ENCODE data around the gene CTTNBP2.
A peak's percentile ranks its signal among the peaks of the same experiment; 100 is the strongest.

The CTTNBP2 gene

GRCh38 chr7:117835016-117835664 is 38.1 kb downstream of the CTTNBP2 start:
- peaks cover 3% of the 10 kb centered on the region for H3K9me3 ChIP-seq (ENCODE audit: control insufficient read depth, low read length)
- no peak overlapping the region for H3K14ac ChIP-seq (ENCODE audit: low read length in 2 of 2)
- no peak overlapping the region for H2AK5ac ChIP-seq (ENCODE audit: low read length, severe bottlenecking)
- H2BK5ac ChIP-seq (ENCODE audit: low read depth, low read length, poor library complexity, severe bottlenecking) = no peak overlapping the region
- H3K27ac ChIP-seq (ENCODE audit: low read length, poor library complexity, severe bottlenecking) = no peak overlapping the region
- no peak overlapping the region for H3K4me2 ChIP-seq (ENCODE audit: low read length, poor library complexity, severe bottlenecking)
- H3K4ac ChIP-seq (ENCODE audit: low read depth in 1 of 2, low read length in 2 of 2) = no peak overlapping the region
- H2AFZ ChIP-seq (ENCODE audit: low read depth, low read length) = no peak overlapping the region
- peaks cover 6% of the 10 kb centered on the region for H3K79me1 ChIP-seq (replicated peaks; ENCODE audit: low read length, poor library complexity, severe bottlenecking)
- no peaks in the 10 kb centered on the region for H3K27me3 ChIP-seq (ENCODE audit: control insufficient read depth in 1 of 2, insufficient read depth in 1 of 2, low read length in 2 of 2)
- H3K23ac ChIP-seq (ENCODE audit: low read length in 2 of 2) = no peak overlapping the region
- H3K36me3 ChIP-seq (ENCODE audit: control insufficient read depth in 1 of 2, insufficient read depth in 2 of 2, low read depth in 1 of 2, low read length in 2 of 2) = no peaks in the 10 kb centered on the region
- no peak overlapping the region for H2BK120ac ChIP-seq (ENCODE audit: low read depth, low read length)
- no peaks in the 10 kb centered on the region for H3K4me1 ChIP-seq (ENCODE audit: control insufficient read depth, insufficient read depth, low read depth, low read length)
- H3K4me3 ChIP-seq (ENCODE audit: insufficient read depth in 1 of 2, low read depth in 1 of 2, low read length in 2 of 2) = no peak overlapping the region
- H4K91ac ChIP-seq (ENCODE audit: low read length) = no peak overlapping the region
- no peak overlapping the region for H3K18ac ChIP-seq (ENCODE audit: low read depth in 1 of 2, low read length in 2 of 2)
- H3K9ac ChIP-seq (ENCODE audit: low read length) = no peak overlapping the region
- WGBS = 89% methylated on average over 3 of the region's 4 CpGs
- no peak overlapping the region for H2BK12ac ChIP-seq (ENCODE audit: low read length in 2 of 2)
- no peak overlapping the region for H4K8ac ChIP-seq (ENCODE audit: low read length)
- no peak for DNase-seq
- H2BK15ac ChIP-seq (ENCODE audit: low read depth, poor library complexity, severe bottlenecking) = no peak overlapping the region

GRCh38 chr7:117830422-117830954 is 42.8 kb downstream of the CTTNBP2 start:
- H3K23ac ChIP-seq (ENCODE audit: low read length in 2 of 2) = no peak overlapping the region
- H3K36me3 ChIP-seq (ENCODE audit: control insufficient read depth in 1 of 2, insufficient read depth in 2 of 2, low read depth in 1 of 2, low read length in 2 of 2) = no peaks in the 10 kb centered on the region
- H3K4me2 ChIP-seq (ENCODE audit: low read length, poor library complexity, severe bottlenecking) = no peak overlapping the region
- no peak overlapping the region for H4K91ac ChIP-seq (ENCODE audit: low read length)
- peak; percentile 22 for DNase-seq
- no peak overlapping the region for H3K9ac ChIP-seq (ENCODE audit: low read length)
- H2AFZ ChIP-seq (ENCODE audit: low read depth, low read length) = no peak overlapping the region
- no peak overlapping the region for H4K8ac ChIP-seq (ENCODE audit: low read length)
- H2AK5ac ChIP-seq (ENCODE audit: low read length, severe bottlenecking) = no peak overlapping the region
- H3K4me1 ChIP-seq (ENCODE audit: control insufficient read depth, insufficient read depth, low read depth, low read length) = peaks cover 7% of the 10 kb centered on the region
- H3K14ac ChIP-seq (ENCODE audit: low read length in 2 of 2) = no peak overlapping the region
- no peaks in the 10 kb centered on the region for H3K27me3 ChIP-seq (ENCODE audit: control insufficient read depth in 1 of 2, insufficient read depth in 1 of 2, low read length in 2 of 2)
- no peak overlapping the region for H3K4me3 ChIP-seq (ENCODE audit: insufficient read depth in 1 of 2, low read depth in 1 of 2, low read length in 2 of 2)
- H3K27ac ChIP-seq (ENCODE audit: low read length, poor library complexity, severe bottlenecking) = no peak overlapping the region
- H3K4ac ChIP-seq (ENCODE audit: low read depth in 1 of 2, low read length in 2 of 2) = no peak overlapping the region
- no peaks in the 10 kb centered on the region for H3K9me3 ChIP-seq (ENCODE audit: control insufficient read depth, low read length)
- H3K79me1 ChIP-seq (replicated peaks; ENCODE audit: low read length, poor library complexity, severe bottlenecking) = peaks cover 9% of the 10 kb centered on the region
- H2BK12ac ChIP-seq (ENCODE audit: low read length in 2 of 2) = no peak overlapping the region
- no peak overlapping the region for H3K18ac ChIP-seq (ENCODE audit: low read depth in 1 of 2, low read length in 2 of 2)
- no peak overlapping the region for H2BK15ac ChIP-seq (ENCODE audit: low read depth, poor library complexity, severe bottlenecking)
- no peak overlapping the region for H2BK120ac ChIP-seq (ENCODE audit: low read depth, low read length)
- no peak overlapping the region for H2BK5ac ChIP-seq (ENCODE audit: low read depth, low read length, poor library complexity, severe bottlenecking)
- WGBS = 47% methylated on average over 5 of the region's 5 CpGs

GRCh38 chr7:117829450-117830117 is 43.7 kb downstream of the CTTNBP2 start:
- H2BK12ac ChIP-seq (ENCODE audit: low read length in 2 of 2) = peak overlapping the region in 1 of 2 experiments; percentile 93
- no peaks in the 10 kb centered on the region for H3K27me3 ChIP-seq (ENCODE audit: control insufficient read depth in 1 of 2, insufficient read depth in 1 of 2, low read length in 2 of 2)
- no peak overlapping the region for H3K18ac ChIP-seq (ENCODE audit: low read depth in 1 of 2, low read length in 2 of 2)
- H3K27ac ChIP-seq (ENCODE audit: low read length, poor library complexity, severe bottlenecking) = no peak overlapping the region
- H3K36me3 ChIP-seq (ENCODE audit: control insufficient read depth in 1 of 2, insufficient read depth in 2 of 2, low read depth in 1 of 2, low read length in 2 of 2) = no peaks in the 10 kb centered on the region
- no peak overlapping the region for H3K4me2 ChIP-seq (ENCODE audit: low read length, poor library complexity, severe bottlenecking)
- peaks cover 7% of the 10 kb centered on the region for H3K4me1 ChIP-seq (ENCODE audit: control insufficient read depth, insufficient read depth, low read depth, low read length)
- H4K91ac ChIP-seq (ENCODE audit: low read length) = no peak overlapping the region
- no peak overlapping the region for H3K4me3 ChIP-seq (ENCODE audit: insufficient read depth in 1 of 2, low read depth in 1 of 2, low read length in 2 of 2)
- no peaks in the 10 kb centered on the region for H3K9me3 ChIP-seq (ENCODE audit: control insufficient read depth, low read length)
- no peak overlapping the region for H3K23ac ChIP-seq (ENCODE audit: low read length in 2 of 2)
- H2BK5ac ChIP-seq (ENCODE audit: low read depth, low read length, poor library complexity, severe bottlenecking) = no peak overlapping the region
- peaks cover 14% of the 10 kb centered on the region for H3K79me1 ChIP-seq (replicated peaks; ENCODE audit: low read length, poor library complexity, severe bottlenecking)
- peak overlapping the region; percentile 45 for H2AK5ac ChIP-seq (ENCODE audit: low read length, severe bottlenecking)
- 91% methylated on average over 1 of the region's 1 CpG for WGBS
- no peak overlapping the region for H2BK120ac ChIP-seq (ENCODE audit: low read depth, low read length)
- no peak overlapping the region for H2AFZ ChIP-seq (ENCODE audit: low read depth, low read length)
- no peak overlapping the region for H3K9ac ChIP-seq (ENCODE audit: low read length)
- no peak overlapping the region for H2BK15ac ChIP-seq (ENCODE audit: low read depth, poor library complexity, severe bottlenecking)
- H4K8ac ChIP-seq (ENCODE audit: low read length) = no peak overlapping the region
- peak; percentile 2 for DNase-seq
- peak overlapping the region; percentile 35 to 68 for H3K4ac ChIP-seq (ENCODE audit: low read depth in 1 of 2, low read length in 2 of 2)
- no peak overlapping the region for H3K14ac ChIP-seq (ENCODE audit: low read length in 2 of 2)

GRCh38 chr7:117828825-117829224 is 44.4 kb downstream of the CTTNBP2 start:
- Histone ChIP-seq H3K23ac (ENCODE audit: low read length in 2 of 2) (no peak overlapping the region), H3K18ac (ENCODE audit: low read depth in 1 of 2, low read length in 2 of 2) (peak overlapping the region in 1 of 2 experiments; percentile 83), H3K27me3 (ENCODE audit: control insufficient read depth in 1 of 2, insufficient read depth in 1 of 2, low read length in 2 of 2) (no peaks in the 10 kb centered on the region), H3K4ac (ENCODE audit: low read depth in 1 of 2, low read length in 2 of 2) (peak overlapping the region in 1 of 2 experiments; percentile 73), H2BK12ac (ENCODE audit: low read length in 2 of 2) (peak overlapping the region in 1 of 2 experiments; percentile 90), H3K27ac (ENCODE audit: low read length, poor library complexity, severe bottlenecking) (peak overlapping the region; percentile 61), H3K79me1 (replicated peaks; ENCODE audit: low read length, poor library complexity, severe bottlenecking) (peaks cover 16% of the 10 kb centered on the region), H3K36me3 (ENCODE audit: control insufficient read depth in 1 of 2, insufficient read depth in 2 of 2, low read depth in 1 of 2, low read length in 2 of 2) (no peaks in the 10 kb centered on the region), H2AK5ac (ENCODE audit: low read length, severe bottlenecking) (peak overlapping the region; percentile 91), H4K8ac (ENCODE audit: low read length) (no peak overlapping the region), H4K91ac (ENCODE audit: low read length) (no peak overlapping the region), H3K9ac (ENCODE audit: low read length) (no peak overlapping the region), H3K9me3 (ENCODE audit: control insufficient read depth, low read length) (no peaks in the 10 kb centered on the region), H3K14ac (ENCODE audit: low read length in 2 of 2) (no peak overlapping the region), H2BK120ac (ENCODE audit: low read depth, low read length) (no peak overlapping the region), H3K4me1 (ENCODE audit: control insufficient read depth, insufficient read depth, low read depth, low read length) (peaks cover 7% of the 10 kb centered on the region), H2BK5ac (ENCODE audit: low read depth, low read length, poor library complexity, severe bottlenecking) (no peak overlapping the region), H2BK15ac (ENCODE audit: low read depth, poor library complexity, severe bottlenecking) (no peak overlapping the region), H2AFZ (ENCODE audit: low read depth, low read length) (no peak overlapping the region), H3K4me2 (ENCODE audit: low read length, poor library complexity, severe bottlenecking) (no peak overlapping the region), H3K4me3 (ENCODE audit: insufficient read depth in 1 of 2, low read depth in 1 of 2, low read length in 2 of 2) (no peak overlapping the region)
- peak; percentile 21 for DNase-seq
- 68% methylated on average over 2 of the region's 2 CpGs for WGBS
